Left ventricle myocardium inferior (tissue), 1 donor: ENCODE data around the gene LRP8. TPM values are rescaled to one million over a fixed set of nuclear protein-coding genes. Genes with fewer than 3 reads are reported as not detected.

Experiments
- DNase-seq: peaks from one replicate; pipeline ENCODE4 v3.0.0-alpha.2; 2020
- H3K27ac ChIP-seq: fragments of 200-600 bp; replicated peaks from 2 replicates; pipeline ENCODE4 v1.8.0; 2021
- H3K27me3 ChIP-seq: fragments of 200-600 bp; 2 replicates; pipeline ENCODE4 v1.8.0; 2021; ENCODE audit warnings: low read depth
- H3K36me3 ChIP-seq: fragments of 200-600 bp; 2 replicates; pipeline ENCODE4 v1.8.0; 2021
- H3K4me1 ChIP-seq: fragments of 200-600 bp; 2 replicates; pipeline ENCODE4 v1.8.0; 2021
- H3K4me3 ChIP-seq: fragments of 200-600 bp; 2 replicates; pipeline ENCODE4 v1.8.0; 2021; ENCODE audit warnings: mild to moderate bottlenecking, moderate library complexity
- H3K9me3 ChIP-seq: fragments of 200-600 bp; replicated peaks from 2 replicates; pipeline ENCODE4 v1.8.0; 2021
- intact Hi-C: fragments of 100-400 bp; cut with micrococcal nuclease; formaldehyde crosslinking; loops from one replicate; pipeline ENCODE4 v1.11.0; 2022
- total RNA-seq: library from RNA; stranded (reverse); fragmentation: NEBNext Ultra II Directional; extraction: Animal tissue kit (Norgen Biotek cat#: 25700); gene quantifications from one replicate; pipeline ENCODE4 v1.2.1, GENCODE V29; 2021
- TF ChIP-seq, protein P1 (sequence below): fragments of 200-600 bp; IDR thresholded peaks from 2 replicates; pipeline ENCODE4 v1.8.0; 2021; ENCODE audit warnings: antibody characterized with exemption, mild to moderate bottlenecking, borderline replicate concordance
- donor health status: DM: no; HTN: yes; CAD: no; lungs with severe emphysema.

LRP8 gene
- total RNA-seq, 1 donor from 2014 or later = 1.8 TPM

DNA sequence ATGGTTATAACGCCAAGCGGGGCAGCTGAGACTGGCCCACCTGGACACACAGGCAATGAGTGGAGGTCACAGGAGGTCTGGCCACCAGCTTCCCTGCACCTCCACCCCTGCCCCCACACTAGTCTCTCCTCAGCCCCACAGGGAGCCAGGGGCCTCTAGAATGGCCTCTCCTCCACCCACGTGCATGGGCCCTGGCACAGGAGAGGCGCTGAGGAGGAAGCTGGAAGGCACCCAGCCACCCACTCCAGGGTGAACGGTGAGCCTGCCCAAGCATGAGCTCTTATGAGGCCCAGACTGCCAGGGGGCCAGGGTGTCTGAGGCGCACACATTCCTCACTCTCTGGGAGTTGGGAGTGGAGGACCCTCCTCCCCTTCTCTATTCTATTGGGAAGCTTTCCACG lies 22.2 kb downstream of the LRP8 start:
- intact Hi-C loops = no loop called here
- H3K27me3 ChIP-seq = no peaks in the 10 kb centered on the region

DNA sequence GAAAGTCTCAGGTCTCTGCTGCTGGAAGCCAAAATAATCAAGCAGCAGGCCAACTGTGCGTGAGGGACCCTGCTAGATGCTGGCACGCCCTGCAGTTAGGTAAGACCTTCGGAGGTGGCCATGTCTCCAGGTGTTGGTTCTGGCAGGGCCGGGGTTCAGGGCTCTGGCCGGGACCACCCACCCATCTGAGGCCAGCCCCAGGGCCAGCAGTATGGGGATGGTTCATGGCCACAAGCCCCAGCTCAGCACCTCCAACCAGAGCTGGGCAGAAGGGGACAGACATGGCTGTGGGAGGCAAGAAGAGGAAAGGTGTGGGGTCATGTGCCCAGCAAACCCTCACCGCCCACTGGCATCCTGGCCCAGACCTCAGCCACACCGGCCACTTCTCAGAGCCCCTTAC lies 23.3 kb downstream of the LRP8 start:
- intact Hi-C loops = no loop called here
- no peaks in the 10 kb centered on the region for H3K27me3 ChIP-seq
- H3K27ac ChIP-seq = no peak overlapping the region
- no peak overlapping the region for H3K4me3 ChIP-seq
- DNase-seq = no peak
- TF ChIP-seq, protein P1, sequence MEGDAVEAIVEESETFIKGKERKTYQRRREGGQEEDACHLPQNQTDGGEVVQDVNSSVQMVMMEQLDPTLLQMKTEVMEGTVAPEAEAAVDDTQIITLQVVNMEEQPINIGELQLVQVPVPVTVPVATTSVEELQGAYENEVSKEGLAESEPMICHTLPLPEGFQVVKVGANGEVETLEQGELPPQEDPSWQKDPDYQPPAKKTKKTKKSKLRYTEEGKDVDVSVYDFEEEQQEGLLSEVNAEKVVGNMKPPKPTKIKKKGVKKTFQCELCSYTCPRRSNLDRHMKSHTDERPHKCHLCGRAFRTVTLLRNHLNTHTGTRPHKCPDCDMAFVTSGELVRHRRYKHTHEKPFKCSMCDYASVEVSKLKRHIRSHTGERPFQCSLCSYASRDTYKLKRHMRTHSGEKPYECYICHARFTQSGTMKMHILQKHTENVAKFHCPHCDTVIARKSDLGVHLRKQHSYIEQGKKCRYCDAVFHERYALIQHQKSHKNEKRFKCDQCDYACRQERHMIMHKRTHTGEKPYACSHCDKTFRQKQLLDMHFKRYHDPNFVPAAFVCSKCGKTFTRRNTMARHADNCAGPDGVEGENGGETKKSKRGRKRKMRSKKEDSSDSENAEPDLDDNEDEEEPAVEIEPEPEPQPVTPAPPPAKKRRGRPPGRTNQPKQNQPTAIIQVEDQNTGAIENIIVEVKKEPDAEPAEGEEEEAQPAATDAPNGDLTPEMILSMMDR = no peak
- H3K9me3 ChIP-seq = no peaks in the 10 kb centered on the region
- peaks cover 17% of the 10 kb centered on the region for H3K4me1 ChIP-seq
- no peaks in the 10 kb centered on the region for H3K36me3 ChIP-seq

More for the DNA sequence above, 22.2 kb downstream of the LRP8 start:
- H3K4me1 ChIP-seq = peaks cover 17% of the 10 kb centered on the region
- no peaks in the 10 kb centered on the region for H3K36me3 ChIP-seq
- H3K9me3 ChIP-seq = no peaks in the 10 kb centered on the region
- no peak for DNase-seq
- H3K4me3 ChIP-seq = no peak overlapping the region
- TF ChIP-seq, protein P1 = no peak
- H3K27ac ChIP-seq = no peak overlapping the region

DNA sequence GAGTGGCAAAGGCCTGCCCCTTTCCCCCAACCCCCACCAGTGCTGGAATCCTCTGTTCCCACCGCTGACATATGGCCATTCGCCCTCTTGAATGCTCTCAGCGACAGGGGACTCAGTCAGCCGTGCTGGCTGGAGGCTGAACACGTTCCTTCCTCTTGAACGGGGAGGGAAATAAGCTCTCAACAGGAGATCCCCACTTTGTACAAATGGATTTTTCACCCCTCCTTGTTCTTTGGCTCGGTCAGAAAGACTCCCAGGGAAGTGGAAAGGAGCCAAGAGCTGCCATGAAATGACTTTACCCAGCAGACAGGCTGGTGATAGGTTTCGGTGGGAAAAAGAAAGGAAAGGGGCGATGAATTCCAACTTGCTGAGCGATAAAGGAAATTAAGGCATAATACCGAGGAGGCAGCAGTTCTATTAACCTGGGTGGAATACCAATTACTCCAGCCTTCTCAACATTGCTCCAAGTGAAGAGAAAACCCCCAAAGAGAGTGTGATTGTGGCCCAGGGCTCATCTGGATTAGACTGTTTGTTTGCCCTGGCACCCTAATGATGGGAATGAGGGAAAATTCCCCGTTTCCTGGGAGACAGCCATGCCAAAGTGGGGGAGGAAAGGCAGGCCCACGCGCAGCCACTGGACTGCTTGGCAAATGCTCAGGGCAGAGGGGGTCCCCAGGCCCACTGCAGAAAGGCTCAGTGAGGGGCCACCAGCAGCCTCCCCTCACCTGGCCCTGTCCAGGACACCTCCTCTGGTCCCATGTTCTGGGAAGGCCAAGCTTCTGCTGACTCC lies 23.9 kb downstream of the LRP8 start:
- TF ChIP-seq, protein P1 = no peak
- intact Hi-C loops = no loop called here
- Histone ChIP-seq H3K27me3 (no peaks in the 10 kb centered on the region), H3K4me3 (no peak overlapping the region), H3K9me3 (no peaks in the 10 kb centered on the region), H3K36me3 (no peaks in the 10 kb centered on the region), H3K27ac (no peak overlapping the region), H3K4me1 (peaks cover 17% of the 10 kb centered on the region)
- no peak for DNase-seq

DNA sequence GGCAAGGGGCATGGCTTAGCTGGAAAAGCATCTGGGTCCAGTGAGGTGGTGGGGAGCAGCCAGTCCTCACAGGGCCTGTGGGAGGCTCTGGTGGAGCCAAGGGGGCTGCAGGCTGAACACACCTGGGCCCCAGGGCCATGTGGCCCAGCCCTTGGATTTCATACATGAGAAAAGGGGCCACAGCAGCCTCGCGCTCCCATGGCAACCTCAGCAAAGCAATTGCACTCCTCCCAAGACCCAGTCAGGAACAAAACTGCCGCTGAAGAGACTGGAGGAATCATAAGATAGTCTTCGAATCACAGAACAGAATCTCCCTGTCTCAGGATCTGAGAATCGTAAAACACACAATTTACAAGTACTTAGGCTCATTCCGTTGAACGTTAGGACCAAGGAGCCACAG lies 24.6 kb downstream of the LRP8 start:
- no peak overlapping the region for H3K27ac ChIP-seq
- peaks cover 17% of the 10 kb centered on the region for H3K4me1 ChIP-seq
- no peaks in the 10 kb centered on the region for H3K9me3 ChIP-seq
- intact Hi-C loops = no loop called here
- TF ChIP-seq, protein P1 = no peak
- no peaks in the 10 kb centered on the region for H3K36me3 ChIP-seq
- H3K27me3 ChIP-seq = no peaks in the 10 kb centered on the region
- DNase-seq = no peak
- no peak overlapping the region for H3K4me3 ChIP-seq

DNA sequence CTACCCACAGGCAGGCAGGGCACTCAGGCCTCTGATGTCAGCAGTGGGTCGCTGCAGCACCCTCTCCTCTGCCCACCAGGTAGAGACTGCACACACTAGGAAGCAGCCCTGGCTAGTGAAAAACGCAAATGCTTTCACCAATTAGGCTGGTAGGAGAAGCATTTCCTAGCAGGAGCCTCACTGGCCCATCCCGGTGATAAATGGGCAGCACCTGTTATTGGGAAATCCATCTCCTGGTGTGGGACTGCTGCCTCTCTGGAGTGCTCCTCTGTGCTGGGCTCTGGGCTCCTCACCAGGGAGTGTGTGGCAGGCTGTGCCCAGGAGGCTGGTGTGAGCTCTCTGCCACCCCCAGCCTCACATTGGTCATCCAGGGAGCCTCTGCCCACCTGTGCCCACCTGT lies 28.6 kb downstream of the LRP8 start:
- no peaks in the 10 kb centered on the region for H3K27me3 ChIP-seq
- intact Hi-C loops = no loop called here
- TF ChIP-seq, protein P1 = no peak
- no peaks in the 10 kb centered on the region for H3K9me3 ChIP-seq
- no peak for DNase-seq
- no peak overlapping the region for H3K27ac ChIP-seq
- H3K4me3 ChIP-seq = no peak overlapping the region
- H3K36me3 ChIP-seq = no peaks in the 10 kb centered on the region
- peaks cover 9% of the 10 kb centered on the region for H3K4me1 ChIP-seq
